ENCODE measurements around the gene PRKCA. TPM values are rescaled to one million over a fixed set of nuclear protein-coding genes. Genes with fewer than 3 reads are reported as not detected.

Gene PRKCA
- total RNA-seq, 3 donors from 2014 or later (not counting 1 experiment from before 2014, with no cell fraction given): 19.6 to 29.0 (median 20.4) TPM

GRCh38 chr17:66494023-66494803, 191.8 kb downstream of the PRKCA start:
- H3K4me3 ChIP-seq (ENCODE audit: low read length): no peak overlapping the region
- intact Hi-C loops (cut with micrococcal nuclease): no loop called here
- H3K27me3 ChIP-seq (ENCODE audit: control insufficient read depth, insufficient read depth, low read length): no peaks in the 10 kb centered on the region
- no peaks in the 10 kb centered on the region for H3K27me3 Mint-ChIP-seq (ENCODE audit: low read depth in 2 of 2)
- ATAC-seq: no peak
- no peaks in the 10 kb centered on the region for H3K36me3 ChIP-seq (ENCODE audit: control insufficient read depth, insufficient read depth, low read length)
- H3K4me3 Mint-ChIP-seq: no peak overlapping the region
- peaks cover 16 to 30% of the 10 kb centered on the region in 2 donors for H3K4me1 Mint-ChIP-seq
- H3K9me3 ChIP-seq (ENCODE audit: control insufficient read depth, insufficient read depth, low read length): no peaks in the 10 kb centered on the region
- DNase-seq: peak in 1 of 2 donors; percentile 14
- peaks cover 3% of the 10 kb centered on the region for H3K4me1 ChIP-seq (ENCODE audit: control insufficient read depth, insufficient read depth, low read length)
- no peaks in the 10 kb centered on the region for H3K9me3 Mint-ChIP-seq
- no peak for TF ChIP-seq CTCF (IDR thresholded peaks at IDR 0.05)
- WGBS (ENCODE audit: insufficient coverage): 80% methylated on average over 4 of the region's 5 CpGs
- no peak overlapping the region for H3K27ac ChIP-seq (ENCODE audit: low read length)
- H3K27ac Mint-ChIP-seq: peak overlapping the region in 1 of 2 donors; percentile 37
- H3K36me3 Mint-ChIP-seq: no peaks in the 10 kb centered on the region

- no peak for TF ChIP-seq CTCF (IDR thresholded peaks at IDR 0.05)
- Mint-ChIP-seq H3K9me3 (no peaks in the 10 kb centered on the region), H3K4me3 (no peak overlapping the region), H3K27me3 (ENCODE audit: low read depth in 2 of 2) (no peaks in the 10 kb centered on the region), H3K36me3 (no peaks in the 10 kb centered on the region), H3K27ac (no peak overlapping the region), H3K4me1 (peaks cover 16 to 32% of the 10 kb centered on the region in 2 donors)
- H3K27ac ChIP-seq (ENCODE audit: low read length): no peak overlapping the region
- H3K27me3 ChIP-seq (ENCODE audit: control insufficient read depth, insufficient read depth, low read length): no peaks in the 10 kb centered on the region
- H3K4me1 ChIP-seq (ENCODE audit: control insufficient read depth, insufficient read depth, low read length): peaks cover 3% of the 10 kb centered on the region
- H3K9me3 ChIP-seq (ENCODE audit: control insufficient read depth, insufficient read depth, low read length): no peaks in the 10 kb centered on the region
- no peak for ATAC-seq
- no peaks in the 10 kb centered on the region for H3K36me3 ChIP-seq (ENCODE audit: control insufficient read depth, insufficient read depth, low read length)
- WGBS (ENCODE audit: insufficient coverage): no CpG with 5 or more reads among the region's 2 CpGs
- no peak for DNase-seq
- H3K4me3 ChIP-seq (ENCODE audit: low read length): no peak overlapping the region
- intact Hi-C loops (cut with micrococcal nuclease): no loop called here
These were observed 192.6 kb downstream of the PRKCA start for GRCh38 chr17:66495035-66495434.

GRCh38 chr17:66496306-66496705, 193.9 kb downstream of the PRKCA start:
- Mint-ChIP-seq H3K27me3 (ENCODE audit: low read depth in 2 of 2) (no peaks in the 10 kb centered on the region), H3K27ac (no peak overlapping the region), H3K4me1 (peaks cover 13 to 32% of the 10 kb centered on the region in 2 donors), H3K36me3 (no peaks in the 10 kb centered on the region), H3K4me3 (no peak overlapping the region), H3K9me3 (no peaks in the 10 kb centered on the region)
- no peak for DNase-seq
- no peaks in the 10 kb centered on the region for H3K9me3 ChIP-seq (ENCODE audit: control insufficient read depth, insufficient read depth, low read length)
- no peaks in the 10 kb centered on the region for H3K36me3 ChIP-seq (ENCODE audit: control insufficient read depth, insufficient read depth, low read length)
- H3K4me3 ChIP-seq (ENCODE audit: low read length): no peak overlapping the region
- WGBS (ENCODE audit: insufficient coverage): 97% methylated on average over 4 of the region's 5 CpGs
- intact Hi-C loops (cut with micrococcal nuclease): no loop called here
- TF ChIP-seq CTCF (IDR thresholded peaks at IDR 0.05): no peak
- no peak for ATAC-seq
- H3K4me1 ChIP-seq (ENCODE audit: control insufficient read depth, insufficient read depth, low read length): peaks cover 3% of the 10 kb centered on the region
- no peaks in the 10 kb centered on the region for H3K27me3 ChIP-seq (ENCODE audit: control insufficient read depth, insufficient read depth, low read length)
- no peak overlapping the region for H3K27ac ChIP-seq (ENCODE audit: low read length)

GRCh38 chr17:66498580-66498979, 196.2 kb downstream of the PRKCA start:
- Mint-ChIP-seq H3K4me3 (no peak overlapping the region), H3K27me3 (ENCODE audit: low read depth in 2 of 2) (no peaks in the 10 kb centered on the region), H3K36me3 (no peaks in the 10 kb centered on the region), H3K9me3 (no peaks in the 10 kb centered on the region), H3K4me1 (peaks cover 11 to 16% of the 10 kb centered on the region in 2 donors), H3K27ac (no peak overlapping the region)
- Histone ChIP-seq H3K9me3 (ENCODE audit: control insufficient read depth, insufficient read depth, low read length) (no peaks in the 10 kb centered on the region), H3K27ac (ENCODE audit: low read length) (no peak overlapping the region), H3K4me3 (ENCODE audit: low read length) (no peak overlapping the region), H3K36me3 (ENCODE audit: control insufficient read depth, insufficient read depth, low read length) (no peaks in the 10 kb centered on the region), H3K4me1 (ENCODE audit: control insufficient read depth, insufficient read depth, low read length) (peaks cover 3% of the 10 kb centered on the region), H3K27me3 (ENCODE audit: control insufficient read depth, insufficient read depth, low read length) (no peaks in the 10 kb centered on the region)
- no peak for ATAC-seq
- 97% methylated on average over 5 of the region's 5 CpGs for WGBS (ENCODE audit: insufficient coverage)
- TF ChIP-seq CTCF (IDR thresholded peaks at IDR 0.05): no peak
- intact Hi-C loops (cut with micrococcal nuclease): no loop called here
- no peak for DNase-seq
